Suprapubic skin (tissue), 4 donors: ENCODE measurements around the gene MRM3.

ENCODE experiments used
- CTCF ChIP-seq, 2 donors: fragments of 200-600 bp in 1 of 2; fragments of 450-650 bp in 1 of 2; sonication (generic) in 1 of 2; IDR thresholded peaks; one replicate each; pipeline ENCODE4 v1.5.1; 2016 to 2019; ENCODE audit warnings: antibody characterized with exemption in 2 of 2, mild to moderate bottlenecking in 1 of 2, moderate library complexity in 1 of 2
- POLR2A ChIP-seq, 2 donors: fragments of 450-650 bp; IDR thresholded peaks; one replicate each; pipeline ENCODE4 v1.6.1; 2017; ENCODE audit warnings: antibody characterized with exemption in 2 of 2, mild to moderate bottlenecking in 2 of 2, moderate library complexity in 2 of 2
- POLR2AphosphoS5 ChIP-seq, 3 donors: sonication (generic); formaldehyde crosslinking; IDR thresholded peaks; one replicate each; pipeline ENCODE4 v1.6.1; 2017; ENCODE audit warnings: antibody characterized with exemption in 3 of 3

GRCh38 chr17:841313-841712, 59.2 kb downstream of the MRM3 start:
- TF ChIP-seq CTCF (IDR thresholded peaks at IDR 0.05) (no peak), POLR2A (IDR thresholded peaks at IDR 0.05) (no peak), POLR2AphosphoS5 (IDR thresholded peaks at IDR 0.05) (no peak)
